ENCODE results near the gene NXPH3.

Gene NXPH3

GRCh38 chr17:49612726-49613125 is 37.1 kb downstream of the NXPH3 start:
- H3K27ac ChIP-seq, result no peak overlapping the region

GRCh38 chr17:49613182-49613800 is 37.6 kb downstream of the NXPH3 start:
- Histone ChIP-seq H3K4me3 (no peak overlapping the region), H3K27ac (no peak overlapping the region)

More at GRCh38 chr17:49612726-49613125, 37.1 kb downstream of the NXPH3 start:
- no peak overlapping the region for H3K4me3 ChIP-seq

- peak overlapping the region in 6 of 21 experiments; percentile 3 to 61 (median 18) for H3K27ac ChIP-seq
Measured at GRCh38 chr17:49616086-49616485, 40.4 kb downstream of the NXPH3 start.

GRCh38 chr17:49616601-49617131 is 41.0 kb downstream of the NXPH3 start:
- peak overlapping the region in 10 of 21 experiments; percentile 3 to 61 (median 34) for H3K27ac ChIP-seq
- no peak overlapping the region for H3K4me3 ChIP-seq

More at GRCh38 chr17:49616086-49616485, 40.4 kb downstream of the NXPH3 start:
- no peak overlapping the region for H3K4me3 ChIP-seq

GRCh38 chr17:49618028-49618611 is 42.4 kb downstream of the NXPH3 start:
- Histone ChIP-seq H3K27ac (peak overlapping the region in 6 of 21 experiments; percentile 2 to 66 (median 30)), H3K4me3 (no peak overlapping the region)

- H3K27ac ChIP-seq, result no peak overlapping the region
- H3K4me3 ChIP-seq, result no peak overlapping the region
Measured at GRCh38 chr17:49621420-49621819, 45.7 kb downstream of the NXPH3 start.

GRCh38 chr17:49621946-49622529 is 46.4 kb downstream of the NXPH3 start:
- Histone ChIP-seq H3K4me3 (no peak overlapping the region), H3K27ac (no peak overlapping the region)

GRCh38 chr17:49624896-49625295 is 49.2 kb downstream of the NXPH3 start:
- no peak overlapping the region for H3K4me3 ChIP-seq
- no peak overlapping the region for H3K27ac ChIP-seq

- H3K4me3 ChIP-seq, result no peak overlapping the region
Measured at GRCh38 chr17:49629447-49629846, 53.8 kb downstream of the NXPH3 start.

GRCh38 chr17:49630113-49630900 is 54.6 kb downstream of the NXPH3 start:
- peak overlapping the region in 1 of 21 experiments; percentile 49 for H3K27ac ChIP-seq
- no peak overlapping the region for H3K4me3 ChIP-seq

More at GRCh38 chr17:49629447-49629846, 53.8 kb downstream of the NXPH3 start:
- peak overlapping the region in 3 of 21 experiments; percentile 8 to 43 (median 27) for H3K27ac ChIP-seq

- peak overlapping the region in 2 of 21 experiments; percentile 2 for H3K27ac ChIP-seq
- no peak overlapping the region for H3K4me3 ChIP-seq
Measured at GRCh38 chr17:49631496-49631895, 55.8 kb downstream of the NXPH3 start.

All from skin epidermis (tissue), 12 donors.